Suprapubic skin (tissue), 4 donors: ENCODE data around the gene SAG.

Experiments used
- CTCF ChIP-seq, 2 donors: fragments of 200-600 bp in 1 of 2; fragments of 450-650 bp in 1 of 2; sonication (generic) in 1 of 2; IDR thresholded peaks; one replicate each; pipeline ENCODE4 v1.5.1; 2016 to 2019; ENCODE audit warnings: antibody characterized with exemption in 2 of 2, mild to moderate bottlenecking in 1 of 2, moderate library complexity in 1 of 2
- EP300 ChIP-seq: sonication (generic); formaldehyde crosslinking; IDR thresholded peaks from one replicate; pipeline ENCODE4 v1.6.1; 2017; ENCODE audit warnings: antibody characterized with exemption
- POLR2A ChIP-seq, 2 donors: fragments of 450-650 bp; IDR thresholded peaks; one replicate each; pipeline ENCODE4 v1.6.1; 2017; ENCODE audit warnings: antibody characterized with exemption in 2 of 2, mild to moderate bottlenecking in 2 of 2, moderate library complexity in 2 of 2
- POLR2AphosphoS5 ChIP-seq, 3 donors: sonication (generic); formaldehyde crosslinking; IDR thresholded peaks; one replicate each; pipeline ENCODE4 v1.6.1; 2017; ENCODE audit warnings: antibody characterized with exemption in 3 of 3

DNA sequence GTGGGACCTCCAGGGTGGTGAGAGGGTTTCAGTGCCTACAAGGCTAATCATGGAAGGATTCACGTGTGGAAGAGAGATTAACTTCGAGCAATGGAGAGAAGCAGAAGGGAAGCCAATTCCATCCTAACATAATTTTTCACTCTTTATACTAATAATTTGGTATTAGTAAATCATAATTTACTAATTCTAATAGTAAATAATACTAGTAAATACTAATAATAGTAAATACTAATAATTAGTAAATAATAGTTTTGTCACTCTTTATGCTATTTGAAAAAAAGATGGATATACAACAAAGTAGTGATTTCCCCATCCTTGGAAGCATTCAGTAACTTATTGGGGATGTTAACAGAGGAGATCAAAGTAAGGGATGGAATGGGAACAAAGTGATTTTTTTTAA, 6.4 kb upstream of the SAG start:
- TF ChIP-seq CTCF (IDR thresholded peaks at IDR 0.05) = no peak
- no peak for TF ChIP-seq POLR2A (IDR thresholded peaks at IDR 0.05)
- no peak for TF ChIP-seq EP300
- TF ChIP-seq POLR2AphosphoS5 (IDR thresholded peaks at IDR 0.05) = no peak
